Measurements from ENCODE around the gene ARRDC3. TPM values are rescaled to one million over a fixed set of nuclear protein-coding genes. Genes with fewer than 3 reads are reported as not detected.

ARRDC3 gene
- total and polyA plus RNA-seq, 2 experiments from 2014 or later = 11.9 to 16.5 TPM

DNA sequence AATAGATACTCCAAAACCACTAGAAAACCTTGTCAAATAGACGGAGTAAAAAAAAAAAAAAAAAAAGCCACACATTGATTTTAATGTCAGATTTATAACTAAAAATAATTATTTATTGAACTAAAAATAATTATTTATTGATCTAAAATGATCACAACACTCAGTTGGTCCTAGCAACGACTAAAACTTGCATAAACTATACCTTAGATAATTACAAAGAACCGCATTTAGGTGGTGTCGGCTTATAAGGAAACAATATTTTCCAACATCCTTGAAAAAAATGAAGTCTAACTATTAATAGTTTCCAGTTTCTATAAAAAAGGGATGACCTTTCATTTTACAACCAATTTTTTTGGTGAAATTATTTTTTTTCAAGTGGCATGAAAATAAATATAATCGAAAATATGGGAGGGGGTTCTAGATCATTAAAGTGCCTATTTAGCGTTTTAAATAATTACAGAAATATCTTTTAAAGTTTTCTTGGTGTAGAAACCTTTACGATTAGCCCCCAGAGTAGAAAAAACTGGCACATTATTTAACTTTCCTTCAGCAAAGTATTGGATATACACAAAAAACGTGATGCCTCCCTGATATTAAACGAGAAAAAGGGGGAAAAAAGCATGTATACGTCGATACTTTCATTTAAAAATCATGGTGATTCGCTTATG, 3.7 kb downstream of the ARRDC3 start:
- H3K36me3 ChIP-seq (ENCODE audit: insufficient read depth) = peaks cover 5% of the 10 kb centered on the region; the same call in 1 of the 2 replicates
- Mint-ChIP-seq H3K4me3 (peak overlapping the region; percentile 88), H3K9me3 (no peaks in the 10 kb centered on the region), H3K36me3 (ENCODE audit: low read depth) (peaks cover 42% of the 10 kb centered on the region; the same call in 2 of the 3 replicates), H3K27ac (peak overlapping the region; percentile 100), H3K27me3 (ENCODE audit: insufficient read depth, low read depth, poor library complexity) (peaks cover 25% of the 10 kb centered on the region), H3K4me1 (peaks cover 12% of the 10 kb centered on the region)
- no peak overlapping the region for H2AFZ ChIP-seq
- peaks cover 10% of the 10 kb centered on the region for H3K79me2 ChIP-seq (replicated peaks; ENCODE audit: insufficient read depth)
- H4K20me1 ChIP-seq (replicated peaks; ENCODE audit: insufficient read depth) = no peaks in the 10 kb centered on the region
- no peak for DNase-seq (ENCODE audit: low spot score)
- peak overlapping the region; percentile 55 for H3K4me3 ChIP-seq
- H3K4me2 ChIP-seq = peak overlapping the region; percentile 79
- peak overlapping the region; percentile 100 for H3K27ac ChIP-seq (ENCODE audit: low read depth)
- TF ChIP-seq NANOG (IDR thresholded peaks at IDR 0.05; ENCODE audit: borderline replicate concordance) (no peak), ZNF331 (CRISPR knock-in tag; IDR thresholded peaks at IDR 0.05; ENCODE audit: low read depth) (no peak), EZH2phosphoT487 (IDR thresholded peaks at IDR 0.05; ENCODE audit: unreplicated experiment) (no peak), CREB1 (CRISPR knock-in tag; IDR thresholded peaks at IDR 0.05; ENCODE audit: low read depth) (no peak), STAT1 (IDR thresholded peaks at IDR 0.05; ENCODE audit: unreplicated experiment) (no peak), ZNF114 (CRISPR knock-in tag; IDR thresholded peaks at IDR 0.05) (no peak), EZH2 (IDR thresholded peaks at IDR 0.05; ENCODE audit: low read depth, unreplicated experiment) (no peak), POLR2AphosphoS5 (IDR thresholded peaks at IDR 0.05; ENCODE audit: low read depth) (no peak), JUNB (IDR thresholded peaks at IDR 0.05; ENCODE audit: unreplicated experiment) (no peak)
- TF ChIP-seq, protein P1, sequence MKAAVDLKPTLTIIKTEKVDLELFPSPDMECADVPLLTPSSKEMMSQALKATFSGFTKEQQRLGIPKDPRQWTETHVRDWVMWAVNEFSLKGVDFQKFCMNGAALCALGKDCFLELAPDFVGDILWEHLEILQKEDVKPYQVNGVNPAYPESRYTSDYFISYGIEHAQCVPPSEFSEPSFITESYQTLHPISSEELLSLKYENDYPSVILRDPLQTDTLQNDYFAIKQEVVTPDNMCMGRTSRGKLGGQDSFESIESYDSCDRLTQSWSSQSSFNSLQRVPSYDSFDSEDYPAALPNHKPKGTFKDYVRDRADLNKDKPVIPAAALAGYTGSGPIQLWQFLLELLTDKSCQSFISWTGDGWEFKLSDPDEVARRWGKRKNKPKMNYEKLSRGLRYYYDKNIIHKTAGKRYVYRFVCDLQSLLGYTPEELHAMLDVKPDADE (IDR thresholded peaks at IDR 0.05) = no peak
- TF ChIP-seq, protein P2, sequence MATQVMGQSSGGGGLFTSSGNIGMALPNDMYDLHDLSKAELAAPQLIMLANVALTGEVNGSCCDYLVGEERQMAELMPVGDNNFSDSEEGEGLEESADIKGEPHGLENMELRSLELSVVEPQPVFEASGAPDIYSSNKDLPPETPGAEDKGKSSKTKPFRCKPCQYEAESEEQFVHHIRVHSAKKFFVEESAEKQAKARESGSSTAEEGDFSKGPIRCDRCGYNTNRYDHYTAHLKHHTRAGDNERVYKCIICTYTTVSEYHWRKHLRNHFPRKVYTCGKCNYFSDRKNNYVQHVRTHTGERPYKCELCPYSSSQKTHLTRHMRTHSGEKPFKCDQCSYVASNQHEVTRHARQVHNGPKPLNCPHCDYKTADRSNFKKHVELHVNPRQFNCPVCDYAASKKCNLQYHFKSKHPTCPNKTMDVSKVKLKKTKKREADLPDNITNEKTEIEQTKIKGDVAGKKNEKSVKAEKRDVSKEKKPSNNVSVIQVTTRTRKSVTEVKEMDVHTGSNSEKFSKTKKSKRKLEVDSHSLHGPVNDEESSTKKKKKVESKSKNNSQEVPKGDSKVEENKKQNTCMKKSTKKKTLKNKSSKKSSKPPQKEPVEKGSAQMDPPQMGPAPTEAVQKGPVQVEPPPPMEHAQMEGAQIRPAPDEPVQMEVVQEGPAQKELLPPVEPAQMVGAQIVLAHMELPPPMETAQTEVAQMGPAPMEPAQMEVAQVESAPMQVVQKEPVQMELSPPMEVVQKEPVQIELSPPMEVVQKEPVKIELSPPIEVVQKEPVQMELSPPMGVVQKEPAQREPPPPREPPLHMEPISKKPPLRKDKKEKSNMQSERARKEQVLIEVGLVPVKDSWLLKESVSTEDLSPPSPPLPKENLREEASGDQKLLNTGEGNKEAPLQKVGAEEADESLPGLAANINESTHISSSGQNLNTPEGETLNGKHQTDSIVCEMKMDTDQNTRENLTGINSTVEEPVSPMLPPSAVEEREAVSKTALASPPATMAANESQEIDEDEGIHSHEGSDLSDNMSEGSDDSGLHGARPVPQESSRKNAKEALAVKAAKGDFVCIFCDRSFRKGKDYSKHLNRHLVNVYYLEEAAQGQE (IDR thresholded peaks at IDR 0.05; ENCODE audit: unreplicated experiment) = no peak
- TF ChIP-seq, protein P3, sequence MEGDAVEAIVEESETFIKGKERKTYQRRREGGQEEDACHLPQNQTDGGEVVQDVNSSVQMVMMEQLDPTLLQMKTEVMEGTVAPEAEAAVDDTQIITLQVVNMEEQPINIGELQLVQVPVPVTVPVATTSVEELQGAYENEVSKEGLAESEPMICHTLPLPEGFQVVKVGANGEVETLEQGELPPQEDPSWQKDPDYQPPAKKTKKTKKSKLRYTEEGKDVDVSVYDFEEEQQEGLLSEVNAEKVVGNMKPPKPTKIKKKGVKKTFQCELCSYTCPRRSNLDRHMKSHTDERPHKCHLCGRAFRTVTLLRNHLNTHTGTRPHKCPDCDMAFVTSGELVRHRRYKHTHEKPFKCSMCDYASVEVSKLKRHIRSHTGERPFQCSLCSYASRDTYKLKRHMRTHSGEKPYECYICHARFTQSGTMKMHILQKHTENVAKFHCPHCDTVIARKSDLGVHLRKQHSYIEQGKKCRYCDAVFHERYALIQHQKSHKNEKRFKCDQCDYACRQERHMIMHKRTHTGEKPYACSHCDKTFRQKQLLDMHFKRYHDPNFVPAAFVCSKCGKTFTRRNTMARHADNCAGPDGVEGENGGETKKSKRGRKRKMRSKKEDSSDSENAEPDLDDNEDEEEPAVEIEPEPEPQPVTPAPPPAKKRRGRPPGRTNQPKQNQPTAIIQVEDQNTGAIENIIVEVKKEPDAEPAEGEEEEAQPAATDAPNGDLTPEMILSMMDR (conservative IDR thresholded peaks at IDR 0.05; ENCODE audit: low read depth in 2 of 2) = no peak
- H3F3A ChIP-seq (replicated peaks; ENCODE audit: low read depth) = no peaks in the 10 kb centered on the region
- H3K4me1 ChIP-seq (ENCODE audit: insufficient read depth) = peaks cover 9% of the 10 kb centered on the region; the same call in 1 of the 2 replicates
- H3K9me2 ChIP-seq (ENCODE audit: insufficient read depth) = no peaks in the 10 kb centered on the region
- ATAC-seq = no peak
- no peaks in the 10 kb centered on the region for H3K27me3 ChIP-seq (ENCODE audit: insufficient read depth)
